ENCODE data around the gene PYDC2. TPM values are rescaled to one million over a fixed set of nuclear protein-coding genes. Genes with fewer than 3 reads are reported as not detected.

PYDC2 gene
- total and polyA plus RNA-seq, 10 of the 15 experiments (the other 5 are each of a cell fraction or from before 2014, with no cell fraction given), result not detected

DNA sequence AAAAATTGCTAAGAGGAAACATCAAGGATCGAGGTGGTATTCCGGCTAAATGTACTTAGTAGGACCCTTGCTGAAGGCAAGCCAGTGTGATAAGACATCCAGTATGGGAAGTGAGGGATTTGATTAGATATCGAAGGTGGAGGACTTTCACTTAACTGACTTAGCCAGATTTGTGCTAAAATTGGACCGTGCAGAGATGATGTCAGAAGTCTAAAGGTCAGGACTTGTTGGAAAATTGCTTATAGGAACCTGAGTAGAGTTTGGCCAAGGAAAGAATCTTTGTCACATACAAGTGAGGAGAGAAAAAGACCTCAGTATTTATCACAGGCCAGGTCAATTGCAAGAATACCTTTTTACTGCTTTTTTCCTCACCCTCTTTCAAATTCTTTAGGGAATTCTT lies 30.9 kb upstream of the PYDC2 start:
- Histone ChIP-seq H3K4me1 (ENCODE audit: control insufficient read depth, insufficient read depth, low read length) (no peaks in the 10 kb centered on the region), H4K20me1 (ENCODE audit: control insufficient read depth, insufficient read depth) (no peaks in the 10 kb centered on the region), H3K9ac (ENCODE audit: control insufficient read depth, insufficient read depth, low read length) (no peak overlapping the region), H3K9me3 (replicated peaks; ENCODE audit: control insufficient read depth, insufficient read depth, low read length) (no peaks in the 10 kb centered on the region), H2AFZ (ENCODE audit: control insufficient read depth, low read depth, low read length) (no peak overlapping the region), H3K4me2 (ENCODE audit: control insufficient read depth, insufficient read depth) (no peak overlapping the region), H3K27me3 (replicated peaks in 1 of 2; ENCODE audit: control insufficient read depth in 2 of 2, insufficient read depth in 2 of 2, low read length in 1 of 2) (no peaks in the 10 kb centered on the region; a peak in 1 of 4 replicates), H3K79me2 (ENCODE audit: control insufficient read depth, insufficient read depth, low read length) (no peaks in the 10 kb centered on the region), H3K4me3 (no peak overlapping the region), H3K36me3 (ENCODE audit: control insufficient read depth in 2 of 2, insufficient read depth in 2 of 2, low read length in 1 of 2) (no peaks in the 10 kb centered on the region), H3K27ac (ENCODE audit: control insufficient read depth, insufficient read depth) (no peak overlapping the region)
- BruUV-seq (replicated peaks), result no TSS peak
- ChIA-PET SMC1A (ENCODE audit: uncharacterized antibody, unreplicated experiment) (interaction anchor here (1.8 kb wide), 1 partner anchor 9 kb away, joined by 5 read pairs; no protein-coding TSS in a partner anchor), RAD21 (ENCODE audit: unreplicated experiment) (no interaction called here), CTCF (interaction anchor here (1.1 kb wide), 1 partner anchor 24 kb away, joined by 3 read pairs; no protein-coding TSS in a partner anchor), POLR2A (no interaction called here)
- in situ Hi-C loops (cut with MboI), result no loop called here
- no peak for FAIRE-seq
- intact Hi-C loops (cut with micrococcal nuclease; ENCODE audit: unreplicated experiment), result no loop called here
- DNase-seq (ENCODE audit: low read depth, low spot score), result no peak
- 51% methylated on average over 4 of the region's 4 CpGs for WGBS (ENCODE audit: insufficient coverage, insufficient replicate concordance, low lambda C conversion rate, missing lambda C conversion rate)
- no peak for ATAC-seq
- TF ChIP-seq STAT3 (IDR thresholded peaks at IDR 0.05; ENCODE audit: low read depth, low read length), result no peak
- TF ChIP-seq GABPA (IDR thresholded peaks at IDR 0.05; ENCODE audit: low read depth), result no peak
- TF ChIP-seq IRF4 (IDR thresholded peaks at IDR 0.05; ENCODE audit: low read depth, low read length), result no peak
- TF ChIP-seq BACH1 (IDR thresholded peaks at IDR 0.05; ENCODE audit: borderline replicate concordance), result no peak
- TF ChIP-seq, protein P1, sequence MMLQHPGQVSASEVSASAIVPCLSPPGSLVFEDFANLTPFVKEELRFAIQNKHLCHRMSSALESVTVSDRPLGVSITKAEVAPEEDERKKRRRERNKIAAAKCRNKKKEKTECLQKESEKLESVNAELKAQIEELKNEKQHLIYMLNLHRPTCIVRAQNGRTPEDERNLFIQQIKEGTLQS (IDR thresholded peaks at IDR 0.05; ENCODE audit: borderline replicate concordance, extremely low read depth, low read depth, low read length), result no peak
- TF ChIP-seq EP300 (IDR thresholded peaks at IDR 0.05; ENCODE audit: borderline replicate concordance in 1 of 2, control insufficient read depth in 1 of 2, low read depth in 2 of 2, low read length in 2 of 2), result no peak
- TF ChIP-seq CHD4 (IDR thresholded peaks at IDR 0.05), result no peak
- TF ChIP-seq EGR1 (IDR thresholded peaks at IDR 0.05; ENCODE audit: borderline replicate concordance in 1 of 2, low read depth in 2 of 2, low read length in 2 of 2), result no peak
- TF ChIP-seq, protein P2, sequence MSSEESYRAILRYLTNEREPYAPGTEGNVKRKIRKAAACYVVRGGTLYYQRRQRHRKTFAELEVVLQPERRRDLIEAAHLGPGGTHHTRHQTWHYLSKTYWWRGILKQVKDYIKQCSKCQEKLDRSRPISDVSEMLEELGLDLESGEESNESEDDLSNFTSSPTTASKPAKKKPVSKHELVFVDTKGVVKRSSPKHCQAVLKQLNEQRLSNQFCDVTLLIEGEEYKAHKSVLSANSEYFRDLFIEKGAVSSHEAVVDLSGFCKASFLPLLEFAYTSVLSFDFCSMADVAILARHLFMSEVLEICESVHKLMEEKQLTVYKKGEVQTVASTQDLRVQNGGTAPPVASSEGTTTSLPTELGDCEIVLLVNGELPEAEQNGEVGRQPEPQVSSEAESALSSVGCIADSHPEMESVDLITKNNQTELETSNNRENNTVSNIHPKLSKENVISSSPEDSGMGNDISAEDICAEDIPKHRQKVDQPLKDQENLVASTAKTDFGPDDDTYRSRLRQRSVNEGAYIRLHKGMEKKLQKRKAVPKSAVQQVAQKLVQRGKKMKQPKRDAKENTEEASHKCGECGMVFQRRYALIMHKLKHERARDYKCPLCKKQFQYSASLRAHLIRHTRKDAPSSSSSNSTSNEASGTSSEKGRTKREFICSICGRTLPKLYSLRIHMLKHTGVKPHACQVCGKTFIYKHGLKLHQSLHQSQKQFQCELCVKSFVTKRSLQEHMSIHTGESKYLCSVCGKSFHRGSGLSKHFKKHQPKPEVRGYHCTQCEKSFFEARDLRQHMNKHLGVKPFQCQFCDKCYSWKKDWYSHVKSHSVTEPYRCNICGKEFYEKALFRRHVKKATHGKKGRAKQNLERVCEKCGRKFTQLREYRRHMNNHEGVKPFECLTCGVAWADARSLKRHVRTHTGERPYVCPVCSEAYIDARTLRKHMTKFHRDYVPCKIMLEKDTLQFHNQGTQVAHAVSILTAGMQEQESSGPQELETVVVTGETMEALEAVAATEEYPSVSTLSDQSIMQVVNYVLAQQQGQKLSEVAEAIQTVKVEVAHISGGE (CRISPR knock-in tag; IDR thresholded peaks at IDR 0.05), result no peak

Data from GM12878 (cell line).